Osteoblast (primary cell): ENCODE measurements around the gene ASB12. TPM values are rescaled to one million over a fixed set of nuclear protein-coding genes. Genes with fewer than 3 reads are reported as not detected.
A peak's percentile ranks its signal among the peaks of the same experiment; 100 is the strongest.

Experiments used
- DNase-seq: peaks from one replicate; pipeline ENCODE4 v3.0.0; 2011; ENCODE audit warnings: low spot score, mixed read lengths; ENCODE audit not compliant: insufficient read length; ENCODE audit errors: missing footprints
- H2AFZ ChIP-seq: 2 replicates; pipeline ENCODE4 v1.6.0; 2011; ENCODE audit warnings: mild to moderate bottlenecking, low read length
- H3K27ac ChIP-seq: 2 replicates; pipeline ENCODE4 v1.5.1; 2011; ENCODE audit warnings: mild to moderate bottlenecking, low read depth, low read length, moderate library complexity
- H3K27me3 ChIP-seq: 2 replicates; pipeline ENCODE4 v1.6.0; 2012; ENCODE audit warnings: mild to moderate bottlenecking, control low read depth, inconsistent platforms, low read length, moderate library complexity; ENCODE audit not compliant: insufficient read depth
- H3K36me3 ChIP-seq: 2 replicates; pipeline ENCODE4 v1.5.1; 2011; ENCODE audit warnings: mild to moderate bottlenecking, low read length, control low read depth, moderate library complexity; ENCODE audit not compliant: insufficient read depth
- H3K4me1 ChIP-seq: 2 replicates; pipeline ENCODE4 v1.5.1; 2011; ENCODE audit warnings: mild to moderate bottlenecking, low read length, control low read depth, moderate library complexity; ENCODE audit not compliant: insufficient read depth
- H3K4me2 ChIP-seq: 2 replicates; pipeline ENCODE4 v1.6.0; 2011; ENCODE audit warnings: mild to moderate bottlenecking, low read length; ENCODE audit not compliant: insufficient read depth
- H3K4me3 ChIP-seq: fragments of 200-600 bp; sonication (generic); 3 replicates; pipeline ENCODE4 v1.5.1; 2012; ENCODE audit warnings: mild to moderate bottlenecking, low read length, inconsistent platforms; ENCODE audit not compliant: insufficient read depth
- H3K79me2 ChIP-seq: 2 replicates; pipeline ENCODE4 v1.6.0; 2012; ENCODE audit warnings: mild to moderate bottlenecking, low read length, control low read depth, inconsistent platforms; ENCODE audit not compliant: insufficient read depth
- H3K9me3 ChIP-seq: 2 replicates; pipeline ENCODE4 v1.5.1; 2011; ENCODE audit warnings: low read depth, low read length, control low read depth
- H4K20me1 ChIP-seq: 2 replicates; pipeline ENCODE4 v1.6.0; 2012; ENCODE audit warnings: mild to moderate bottlenecking, low read length, control low read depth; ENCODE audit not compliant: insufficient read depth
- total RNA-seq: library from RNA; depleted of rRNA; stranded (reverse); fragments of >200 nt; gene quantifications from 2 replicates; pipeline ENCODE4 v1.2.3, GENCODE V29; 2012
- TF ChIP-seq, protein P1 (sequence below): IDR thresholded peaks from 2 replicates; pipeline ENCODE4 v1.5.1; 2011; ENCODE audit warnings: mild to moderate bottlenecking, low read depth, low read length, moderate library complexity; ENCODE audit errors: extremely low read depth

ASB12 gene
- total RNA-seq, 1 donor: not detected

DNA sequence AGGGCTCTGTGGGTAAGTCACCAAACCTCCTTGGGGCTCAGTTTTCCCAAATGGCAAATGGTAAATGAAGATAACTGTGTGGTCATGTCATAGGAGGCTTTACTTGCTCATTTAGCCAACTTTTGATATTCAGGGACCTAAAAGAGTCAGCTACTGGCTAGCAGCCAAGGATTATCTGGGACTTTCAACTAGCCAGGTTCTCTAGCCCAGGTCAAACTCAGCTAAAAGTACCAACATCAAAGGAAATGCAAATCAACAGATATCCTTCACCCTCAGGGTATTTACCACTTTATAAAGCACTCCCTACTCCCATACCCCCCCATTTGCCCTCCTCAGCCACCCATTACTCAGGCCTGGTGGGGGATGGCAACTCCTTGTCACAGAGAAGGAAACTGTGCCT, 32.4 kb downstream of the ASB12 start:
- Histone ChIP-seq H3K4me1 (peaks cover 4% of the 10 kb centered on the region), H3K9me3 (no peaks in the 10 kb centered on the region), H2AFZ (no peak overlapping the region), H3K4me2 (no peak overlapping the region), H4K20me1 (peaks cover 3% of the 10 kb centered on the region), H3K27ac (no peak overlapping the region), H3K27me3 (no peaks in the 10 kb centered on the region), H3K79me2 (peaks cover 5% of the 10 kb centered on the region), H3K36me3 (no peaks in the 10 kb centered on the region), H3K4me3 (no peak overlapping the region)
- DNase-seq: peak; percentile 66
- TF ChIP-seq, protein P1, sequence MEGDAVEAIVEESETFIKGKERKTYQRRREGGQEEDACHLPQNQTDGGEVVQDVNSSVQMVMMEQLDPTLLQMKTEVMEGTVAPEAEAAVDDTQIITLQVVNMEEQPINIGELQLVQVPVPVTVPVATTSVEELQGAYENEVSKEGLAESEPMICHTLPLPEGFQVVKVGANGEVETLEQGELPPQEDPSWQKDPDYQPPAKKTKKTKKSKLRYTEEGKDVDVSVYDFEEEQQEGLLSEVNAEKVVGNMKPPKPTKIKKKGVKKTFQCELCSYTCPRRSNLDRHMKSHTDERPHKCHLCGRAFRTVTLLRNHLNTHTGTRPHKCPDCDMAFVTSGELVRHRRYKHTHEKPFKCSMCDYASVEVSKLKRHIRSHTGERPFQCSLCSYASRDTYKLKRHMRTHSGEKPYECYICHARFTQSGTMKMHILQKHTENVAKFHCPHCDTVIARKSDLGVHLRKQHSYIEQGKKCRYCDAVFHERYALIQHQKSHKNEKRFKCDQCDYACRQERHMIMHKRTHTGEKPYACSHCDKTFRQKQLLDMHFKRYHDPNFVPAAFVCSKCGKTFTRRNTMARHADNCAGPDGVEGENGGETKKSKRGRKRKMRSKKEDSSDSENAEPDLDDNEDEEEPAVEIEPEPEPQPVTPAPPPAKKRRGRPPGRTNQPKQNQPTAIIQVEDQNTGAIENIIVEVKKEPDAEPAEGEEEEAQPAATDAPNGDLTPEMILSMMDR: no peak

GRCh38 chrX:64196606-64197005, 33.8 kb downstream of the ASB12 start:
- Histone ChIP-seq H3K9me3 (no peaks in the 10 kb centered on the region), H3K27me3 (no peaks in the 10 kb centered on the region), H3K27ac (no peak overlapping the region), H2AFZ (no peak overlapping the region), H3K4me3 (no peak overlapping the region), H3K4me2 (no peak overlapping the region), H3K36me3 (no peaks in the 10 kb centered on the region), H3K79me2 (peaks cover 4% of the 10 kb centered on the region), H4K20me1 (no peaks in the 10 kb centered on the region), H3K4me1 (no peaks in the 10 kb centered on the region)
- TF ChIP-seq, protein P1: no peak
- DNase-seq: no peak

DNA sequence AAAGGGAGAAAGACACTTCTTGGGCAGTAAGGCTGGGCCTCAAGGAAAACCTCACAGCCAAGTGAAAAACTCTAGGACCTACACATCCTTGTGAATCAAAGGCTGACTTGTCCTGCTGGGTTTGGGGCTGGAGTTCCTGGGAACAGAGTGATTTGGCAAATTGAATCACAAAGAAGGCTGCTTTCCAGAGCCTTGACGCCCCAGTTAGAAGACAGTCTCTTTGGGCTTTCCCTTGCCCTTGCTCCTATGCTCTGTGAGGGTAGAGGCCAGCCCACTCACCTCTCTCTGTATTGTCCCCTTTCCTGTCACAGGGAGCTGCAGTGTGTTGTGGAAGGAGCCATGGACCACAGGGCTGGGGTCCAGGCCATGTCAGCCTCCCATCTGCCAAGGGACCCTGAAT, 34.5 kb downstream of the ASB12 start:
- H2AFZ ChIP-seq: no peak overlapping the region
- H4K20me1 ChIP-seq: no peaks in the 10 kb centered on the region
- H3K4me2 ChIP-seq: no peak overlapping the region
- H3K9me3 ChIP-seq: no peaks in the 10 kb centered on the region
- H3K27ac ChIP-seq: no peak overlapping the region
- H3K4me1 ChIP-seq: no peaks in the 10 kb centered on the region
- DNase-seq: no peak
- no peaks in the 10 kb centered on the region for H3K27me3 ChIP-seq
- TF ChIP-seq, protein P1: no peak
- H3K79me2 ChIP-seq: no peaks in the 10 kb centered on the region
- no peaks in the 10 kb centered on the region for H3K36me3 ChIP-seq
- H3K4me3 ChIP-seq: no peak overlapping the region

DNA sequence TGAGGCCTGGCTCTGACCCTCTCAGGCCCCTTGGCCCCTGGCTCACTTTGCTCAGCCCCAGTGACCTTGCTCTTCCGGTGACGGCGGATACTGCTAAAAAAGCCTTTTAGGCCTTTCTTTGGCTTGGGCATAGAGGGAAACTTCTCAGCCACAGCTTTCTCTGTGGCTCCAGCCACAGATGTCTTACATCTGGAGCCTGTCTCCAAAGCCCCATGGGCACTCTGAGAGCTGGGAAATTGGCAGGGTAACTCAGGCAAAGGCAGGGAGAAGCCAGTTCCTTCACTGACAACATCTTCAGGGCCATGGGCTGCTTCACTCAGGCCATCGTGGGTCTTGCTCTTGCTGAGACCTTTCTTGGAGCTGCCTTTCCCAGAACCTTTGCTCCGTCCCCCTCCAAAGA, 37.7 kb downstream of the ASB12 start:
- H3K27ac ChIP-seq: no peak overlapping the region
- H3K4me2 ChIP-seq: no peak overlapping the region
- H2AFZ ChIP-seq: no peak overlapping the region
- TF ChIP-seq, protein P1: no peak
- H3K36me3 ChIP-seq: no peaks in the 10 kb centered on the region
- peak; percentile 52 for DNase-seq
- H3K27me3 ChIP-seq: no peaks in the 10 kb centered on the region
- no peaks in the 10 kb centered on the region for H3K4me1 ChIP-seq
- no peaks in the 10 kb centered on the region for H3K79me2 ChIP-seq
- no peaks in the 10 kb centered on the region for H4K20me1 ChIP-seq
- no peaks in the 10 kb centered on the region for H3K9me3 ChIP-seq
- H3K4me3 ChIP-seq: no peak overlapping the region
